HAP-1 (cell line): ENCODE data around the gene CAMK2D.

Experiments
- DNase-seq, 2 experiments: peaks; one replicate each; pipeline ENCODE4 v3.0.0-alpha.2; 2016 to 2020; ENCODE audit warnings: low spot score in 2 of 2
- H3K27me3 ChIP-seq: fragments of 250-450 bp; sonication (Bioruptor Pico); 2 replicates; pipeline ENCODE4 v1.5.1; 2020; ENCODE audit warnings: low read depth, mild to moderate bottlenecking, moderate library complexity
- H3K36me3 ChIP-seq: fragments of 250-450 bp; sonication (Bioruptor Pico); replicated peaks from 2 replicates; pipeline ENCODE4 v1.5.1; 2020; ENCODE audit warnings: mild to moderate bottlenecking
- H3K4me1 ChIP-seq: fragments of 250-450 bp; sonication (Bioruptor Pico); 2 replicates; pipeline ENCODE4 v1.5.1; 2020; ENCODE audit warnings: mild to moderate bottlenecking
- H3K4me3 ChIP-seq: fragments of 250-450 bp; sonication (Bioruptor Pico); 2 replicates; pipeline ENCODE4 v1.5.1; 2020; ENCODE audit warnings: mild to moderate bottlenecking, moderate library complexity
- H3K9me3 ChIP-seq: fragments of 250-450 bp; sonication (Bioruptor Pico); 2 replicates; pipeline ENCODE4 v1.5.1; 2020; ENCODE audit warnings: mild to moderate bottlenecking, moderate library complexity
- in situ Hi-C: fragments of 300-500 bp; cut with MboI; formaldehyde crosslinking; loops from 3 replicates; pipeline ENCODE4 v1.14.3; 2020; ENCODE audit warnings: low sequenced_read_pairs, inconsistent platforms, mixed read lengths

The CAMK2D gene

GRCh38 chr4:113469926-113470325 is 291.6 kb downstream of the CAMK2D start:
- Histone ChIP-seq H3K9me3 (no peaks in the 10 kb centered on the region), H3K36me3 (no peaks in the 10 kb centered on the region), H3K4me1 (peaks cover 18% of the 10 kb centered on the region), H3K27me3 (no peaks in the 10 kb centered on the region), H3K4me3 (no peak overlapping the region)
- in situ Hi-C loops = no loop called here
- DNase-seq = no peak

DNA sequence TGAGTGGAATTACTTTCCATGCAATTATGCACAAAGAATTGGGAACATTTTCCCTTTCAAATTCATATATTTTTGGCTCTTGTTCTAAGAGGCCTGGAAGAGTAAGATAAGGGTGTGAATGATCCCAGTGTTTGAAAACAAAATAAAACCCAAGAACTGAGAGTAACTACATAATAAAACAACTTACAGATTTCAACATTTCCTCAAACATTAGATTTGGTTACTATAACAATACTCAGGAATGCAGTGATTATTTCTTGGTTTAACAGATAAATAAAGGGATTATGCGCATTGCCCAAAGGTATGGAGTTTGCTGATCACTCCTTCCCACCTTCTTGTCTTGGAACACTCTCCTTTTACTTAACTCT is 292.5 kb downstream of the CAMK2D start:
- DNase-seq = peak in 1 of 2 experiments; percentile 73
- Histone ChIP-seq H3K4me3 (no peak overlapping the region), H3K27me3 (no peaks in the 10 kb centered on the region), H3K4me1 (peaks cover 18% of the 10 kb centered on the region), H3K9me3 (no peaks in the 10 kb centered on the region), H3K36me3 (no peaks in the 10 kb centered on the region)
- in situ Hi-C loops = no loop called here

GRCh38 chr4:113468165-113469022 is 293.1 kb downstream of the CAMK2D start:
- Histone ChIP-seq H3K4me3 (no peak overlapping the region), H3K4me1 (peaks cover 18% of the 10 kb centered on the region), H3K27me3 (no peaks in the 10 kb centered on the region), H3K9me3 (no peaks in the 10 kb centered on the region), H3K36me3 (no peaks in the 10 kb centered on the region)
- peak in 1 of 2 experiments; percentile 38 for DNase-seq
- in situ Hi-C loops = no loop called here

DNA sequence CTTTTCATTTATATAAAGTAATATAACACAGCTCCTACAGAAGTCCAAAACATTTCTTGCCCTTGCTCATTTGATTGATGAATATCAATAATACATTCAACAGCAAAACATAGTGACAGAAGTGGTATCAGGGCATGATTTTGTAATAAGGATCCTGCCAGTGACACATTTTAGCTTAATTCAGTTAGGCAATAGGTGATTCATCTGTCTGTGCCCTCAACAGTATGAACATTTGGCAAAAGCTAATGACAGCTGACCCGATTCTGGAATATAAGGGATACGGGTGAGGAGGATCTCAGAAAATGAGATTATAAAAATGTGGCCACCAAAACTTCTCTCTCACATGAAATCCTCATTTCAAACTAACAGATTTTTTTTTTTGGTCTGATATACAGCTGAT is 294.0 kb downstream of the CAMK2D start:
- in situ Hi-C loops = no loop called here
- no peak overlapping the region for H3K4me3 ChIP-seq
- no peaks in the 10 kb centered on the region for H3K9me3 ChIP-seq
- H3K27me3 ChIP-seq = no peaks in the 10 kb centered on the region
- peaks cover 18% of the 10 kb centered on the region for H3K4me1 ChIP-seq
- no peak for DNase-seq
- no peaks in the 10 kb centered on the region for H3K36me3 ChIP-seq

- Histone ChIP-seq H3K4me1 (no peaks in the 10 kb centered on the region), H3K9me3 (no peaks in the 10 kb centered on the region), H3K4me3 (no peak overlapping the region), H3K27me3 (no peaks in the 10 kb centered on the region), H3K36me3 (no peaks in the 10 kb centered on the region; the same call in 1 of the 2 replicates)
- in situ Hi-C loops = no loop called here
- DNase-seq = no peak
Measured at GRCh38 chr4:113462286-113462685, 299.3 kb downstream of the CAMK2D start.

- H3K4me3 ChIP-seq = no peak overlapping the region
- H3K4me1 ChIP-seq = no peaks in the 10 kb centered on the region
- H3K27me3 ChIP-seq = no peaks in the 10 kb centered on the region
- H3K36me3 ChIP-seq = no peaks in the 10 kb centered on the region; the same call in 1 of the 2 replicates
- no peak for DNase-seq
- no peaks in the 10 kb centered on the region for H3K9me3 ChIP-seq
- in situ Hi-C loops = no loop called here
Measured at GRCh38 chr4:113461281-113461680, 300.3 kb downstream of the CAMK2D start.

DNA sequence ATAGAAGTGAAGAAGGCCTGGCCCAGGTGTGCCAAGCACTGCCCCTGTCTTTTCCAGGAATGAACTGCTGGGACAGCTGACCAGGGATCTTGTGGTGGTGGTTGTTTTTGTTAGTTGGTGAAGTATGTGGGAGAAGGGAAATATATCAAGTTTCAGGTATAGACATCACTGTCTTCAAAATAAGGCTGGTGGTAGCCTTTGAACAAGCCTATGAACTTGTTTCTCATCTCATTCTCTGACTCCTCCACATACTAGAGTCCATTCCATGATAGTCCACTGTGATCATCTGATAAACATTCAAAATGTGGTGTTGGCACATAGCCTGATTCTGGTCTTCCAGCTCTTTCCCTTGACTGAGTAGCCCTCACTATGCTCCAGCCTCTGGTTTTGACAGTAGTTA is 303.7 kb downstream of the CAMK2D start:
- Histone ChIP-seq H3K27me3 (no peaks in the 10 kb centered on the region), H3K36me3 (peaks cover 7% of the 10 kb centered on the region), H3K9me3 (no peaks in the 10 kb centered on the region), H3K4me1 (peaks cover 15% of the 10 kb centered on the region), H3K4me3 (no peak overlapping the region)
- no peak for DNase-seq
- in situ Hi-C loops = no loop called here

DNA sequence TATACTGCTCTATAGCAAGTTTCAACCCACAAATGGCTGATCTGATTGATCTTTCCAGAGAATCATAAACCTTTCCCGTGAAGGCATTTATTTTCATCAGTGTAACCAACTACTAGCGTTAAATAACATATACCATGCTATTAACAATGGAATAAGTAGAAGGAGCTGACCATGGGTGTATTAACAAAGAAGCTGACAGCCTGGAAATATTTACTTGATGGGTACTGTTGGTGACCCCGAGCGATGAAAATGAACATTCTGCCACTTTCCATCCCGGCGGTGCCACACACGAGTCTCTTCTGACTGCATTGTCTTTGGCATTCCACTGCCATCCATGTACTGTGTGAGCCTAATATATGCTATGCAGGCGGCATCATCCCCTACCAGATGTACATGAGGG is 304.4 kb downstream of the CAMK2D start:
- H3K36me3 ChIP-seq = peaks cover 7% of the 10 kb centered on the region
- DNase-seq = no peak
- no peaks in the 10 kb centered on the region for H3K9me3 ChIP-seq
- in situ Hi-C loops = no loop called here
- H3K4me3 ChIP-seq = no peak overlapping the region
- no peaks in the 10 kb centered on the region for H3K27me3 ChIP-seq
- H3K4me1 ChIP-seq = peaks cover 23% of the 10 kb centered on the region

DNA sequence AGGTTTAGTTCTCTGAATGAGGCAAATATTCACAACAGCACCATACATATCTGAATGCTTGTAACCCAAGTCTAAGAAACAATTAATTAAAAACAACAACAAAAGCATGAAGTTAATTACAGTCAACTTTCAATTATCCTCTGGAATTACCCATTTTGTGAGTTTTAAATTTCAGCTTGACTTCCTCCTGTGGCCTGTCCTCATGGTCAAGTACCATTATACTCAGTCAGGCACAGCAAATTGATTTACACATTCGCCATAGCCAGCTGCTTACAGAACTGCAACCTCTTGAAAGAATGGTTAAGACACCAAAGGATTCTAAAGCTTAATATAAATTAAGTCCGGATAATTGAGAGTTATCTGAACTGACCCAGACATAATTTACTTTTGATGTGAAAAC is 306.5 kb downstream of the CAMK2D start:
- H3K4me1 ChIP-seq = peaks cover 23% of the 10 kb centered on the region
- peaks cover 7% of the 10 kb centered on the region for H3K36me3 ChIP-seq

GRCh38 chr4:113452868-113453620 is 308.5 kb downstream of the CAMK2D start:
- Histone ChIP-seq H3K4me1 (peaks cover 27% of the 10 kb centered on the region), H3K36me3 (peaks cover 7% of the 10 kb centered on the region)

More for the DNA sequence above, 306.5 kb downstream of the CAMK2D start:
- no peaks in the 10 kb centered on the region for H3K9me3 ChIP-seq
- in situ Hi-C loops = no loop called here
- H3K27me3 ChIP-seq = no peaks in the 10 kb centered on the region
- no peak overlapping the region for H3K4me3 ChIP-seq
- DNase-seq = no peak

DNA sequence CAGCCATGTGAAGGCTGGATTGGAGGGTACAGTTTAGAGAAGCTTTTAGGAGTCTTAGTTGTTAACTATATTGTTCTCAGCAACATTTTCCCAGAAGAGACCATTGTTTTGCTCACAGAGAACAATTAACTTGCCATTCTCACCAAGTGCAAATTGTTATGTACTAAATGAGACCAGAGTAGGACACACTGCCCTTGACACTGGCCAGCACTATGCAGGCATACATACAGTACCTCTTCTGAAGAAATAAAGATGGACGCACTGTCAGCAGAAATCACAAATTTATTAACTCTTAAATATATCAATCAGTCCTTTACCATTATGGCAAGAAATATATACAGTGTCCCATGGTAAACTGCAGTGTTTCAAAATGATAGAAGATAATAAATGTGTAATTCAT is 309.4 kb downstream of the CAMK2D start:
- H3K4me1 ChIP-seq = peaks cover 27% of the 10 kb centered on the region
- DNase-seq = no peak
- peaks cover 7% of the 10 kb centered on the region for H3K36me3 ChIP-seq

More at GRCh38 chr4:113452868-113453620, 308.5 kb downstream of the CAMK2D start:
- Histone ChIP-seq H3K27me3 (no peaks in the 10 kb centered on the region), H3K9me3 (no peaks in the 10 kb centered on the region), H3K4me3 (no peak overlapping the region)
- in situ Hi-C loops = no loop called here
- DNase-seq = peak; percentile 84 to 89

GRCh38 chr4:113450295-113451080 is 311.1 kb downstream of the CAMK2D start:
- H3K36me3 ChIP-seq = peaks cover 4% of the 10 kb centered on the region; the same call in 1 of the 2 replicates
- no peaks in the 10 kb centered on the region for H3K9me3 ChIP-seq
- no peak overlapping the region for H3K4me3 ChIP-seq
- H3K27me3 ChIP-seq = no peaks in the 10 kb centered on the region
- no peak for DNase-seq
- peaks cover 33% of the 10 kb centered on the region for H3K4me1 ChIP-seq
- in situ Hi-C loops = no loop called here

More for the DNA sequence above, 309.4 kb downstream of the CAMK2D start:
- in situ Hi-C loops = no loop called here
- Histone ChIP-seq H3K9me3 (no peaks in the 10 kb centered on the region), H3K27me3 (no peaks in the 10 kb centered on the region), H3K4me3 (no peak overlapping the region)

DNA sequence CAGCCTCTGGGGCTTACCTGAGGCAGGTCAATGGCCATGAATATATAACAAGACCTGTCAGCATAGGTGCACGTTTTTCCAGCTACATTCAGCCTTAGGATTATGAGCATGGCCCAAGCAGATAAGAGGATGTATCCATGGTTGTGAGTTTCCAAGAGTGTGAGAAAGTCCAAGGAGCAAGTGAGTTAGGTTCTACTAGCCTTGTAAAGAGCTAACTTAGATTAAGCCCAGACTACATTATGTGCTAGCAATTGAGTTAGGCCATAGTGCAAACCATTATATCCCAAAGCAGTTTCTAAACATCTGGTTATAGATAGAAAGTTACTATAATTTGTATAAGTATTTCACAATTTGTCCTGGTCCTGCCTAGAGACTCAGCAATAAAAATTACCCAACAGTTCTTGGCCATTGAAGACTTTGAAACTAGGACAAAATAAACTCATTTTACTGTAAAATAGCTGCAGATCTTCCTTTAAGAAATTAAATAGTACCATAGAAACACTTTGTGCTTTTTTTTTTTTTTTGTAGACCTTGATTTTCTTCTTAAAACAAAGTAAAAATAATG is 312.0 kb downstream of the CAMK2D start:
- H3K27me3 ChIP-seq = no peaks in the 10 kb centered on the region
- H3K4me1 ChIP-seq = peaks cover 34% of the 10 kb centered on the region
- DNase-seq = no peak
- in situ Hi-C loops = no loop called here
- no peaks in the 10 kb centered on the region for H3K9me3 ChIP-seq
- no peak overlapping the region for H3K4me3 ChIP-seq
- H3K36me3 ChIP-seq = no peaks in the 10 kb centered on the region
